Measurements from ENCODE around the gene PRR20B. TPM values are rescaled to one million over a fixed set of nuclear protein-coding genes. Genes with fewer than 3 reads are reported as not detected.

Gene PRR20B
- polyA plus RNA-seq, 3 donors: not detected

- Mint-ChIP-seq H3K36me3 (no peaks in the 10 kb centered on the region), H3K4me1 (no peaks in the 10 kb centered on the region)
These were observed 11.2 kb upstream of the PRR20B start for GRCh38 chr13:57136093-57136492.

GRCh38 chr13:57137585-57137984 is 9.7 kb upstream of the PRR20B start:
- H3K27me3 ChIP-seq (ENCODE audit: control insufficient read depth in 2 of 2, insufficient read depth in 2 of 2, low read length in 2 of 2): no peaks in the 10 kb centered on the region
- no peak overlapping the region for H3K9ac ChIP-seq (ENCODE audit: insufficient read depth, low read length, poor library complexity, severe bottlenecking)
- no peaks in the 10 kb centered on the region for H3K36me3 Mint-ChIP-seq
- no CpG with 5 or more reads among the region's 4 CpGs for WGBS (ENCODE audit: insufficient coverage)
- H3K4me1 ChIP-seq (ENCODE audit: control insufficient read depth in 1 of 2, insufficient read depth in 2 of 2, low read length in 2 of 2): no peaks in the 10 kb centered on the region
- H3K79me2 ChIP-seq (ENCODE audit: insufficient read depth, low read length): no peaks in the 10 kb centered on the region
- no peaks in the 10 kb centered on the region for H3K27me3 Mint-ChIP-seq (ENCODE audit: low read depth in 3 of 3)
- no peak overlapping the region for H3K4me3 Mint-ChIP-seq
- intact Hi-C loops (cut with micrococcal nuclease): no loop called here
- peaks cover 0 to 8% (median 3%) of the 10 kb centered on the region in 7 donors for H3K9me3 Mint-ChIP-seq
- no peaks in the 10 kb centered on the region for H3K4me1 Mint-ChIP-seq
- H3K4me2 ChIP-seq (replicated peaks; ENCODE audit: extremely low read depth, low read length, poor library complexity, severe bottlenecking): no peak overlapping the region
- no peak overlapping the region for H3K27ac ChIP-seq (ENCODE audit: low read depth in 1 of 2, low read length in 2 of 2)
- no peak for TF ChIP-seq CTCF (IDR thresholded peaks at IDR 0.05)
- no peak overlapping the region for H2AFZ ChIP-seq (ENCODE audit: insufficient read depth, low read depth, low read length, poor library complexity, severe bottlenecking)
- no peak overlapping the region for H3K4me3 ChIP-seq (replicated peaks in 1 of 3; ENCODE audit: low read depth in 2 of 3, low read length in 3 of 3)
- H4K20me1 ChIP-seq (ENCODE audit: insufficient read depth, low read length): no peaks in the 10 kb centered on the region
- no peaks in the 10 kb centered on the region for H3K36me3 ChIP-seq (replicated peaks in 1 of 2; ENCODE audit: control insufficient read depth in 1 of 2, insufficient read depth in 2 of 2, low read length in 2 of 2)
- H3K27ac Mint-ChIP-seq: no peak overlapping the region
- no peak for DNase-seq
- peaks cover 5 to 8% of the 10 kb centered on the region in 2 donors for H3K9me3 ChIP-seq (replicated peaks in 1 of 2; ENCODE audit: control insufficient read depth in 1 of 2, insufficient read depth in 1 of 2, low read length in 2 of 2)

More at GRCh38 chr13:57136093-57136492, 11.2 kb upstream of the PRR20B start:
- peaks cover 5 to 8% of the 10 kb centered on the region in 2 donors for H3K9me3 ChIP-seq (replicated peaks in 1 of 2; ENCODE audit: control insufficient read depth in 1 of 2, insufficient read depth in 1 of 2, low read length in 2 of 2)
- Mint-ChIP-seq H3K4me3 (no peak overlapping the region), H3K27me3 (ENCODE audit: low read depth in 3 of 3) (no peaks in the 10 kb centered on the region), H3K27ac (no peak overlapping the region), H3K9me3 (peaks cover 0 to 8% (median 3%) of the 10 kb centered on the region in 7 donors)
- H3K27ac ChIP-seq (ENCODE audit: low read depth in 1 of 2, low read length in 2 of 2): no peak overlapping the region
- no peak for DNase-seq
- no CpG with 5 or more reads among the region's 2 CpGs for WGBS (ENCODE audit: insufficient coverage)
- H3K9ac ChIP-seq (ENCODE audit: insufficient read depth, low read length, poor library complexity, severe bottlenecking): no peak overlapping the region
- no peak overlapping the region for H2AFZ ChIP-seq (ENCODE audit: insufficient read depth, low read depth, low read length, poor library complexity, severe bottlenecking)
- no peak overlapping the region for H3K4me2 ChIP-seq (replicated peaks; ENCODE audit: extremely low read depth, low read length, poor library complexity, severe bottlenecking)
- intact Hi-C loops (cut with micrococcal nuclease): no loop called here
- no peaks in the 10 kb centered on the region for H3K4me1 ChIP-seq (ENCODE audit: control insufficient read depth in 1 of 2, insufficient read depth in 2 of 2, low read length in 2 of 2)
- no peaks in the 10 kb centered on the region for H3K79me2 ChIP-seq (ENCODE audit: insufficient read depth, low read length)
- H3K36me3 ChIP-seq (replicated peaks in 1 of 2; ENCODE audit: control insufficient read depth in 1 of 2, insufficient read depth in 2 of 2, low read length in 2 of 2): no peaks in the 10 kb centered on the region
- H3K4me3 ChIP-seq (replicated peaks in 1 of 3; ENCODE audit: low read depth in 2 of 3, low read length in 3 of 3): no peak overlapping the region
- H4K20me1 ChIP-seq (ENCODE audit: insufficient read depth, low read length): no peaks in the 10 kb centered on the region
- no peak for TF ChIP-seq CTCF (IDR thresholded peaks at IDR 0.05)
- H3K27me3 ChIP-seq (ENCODE audit: control insufficient read depth in 2 of 2, insufficient read depth in 2 of 2, low read length in 2 of 2): no peaks in the 10 kb centered on the region

Data from CD14-positive monocyte (primary cell).